H9 (cell line): ENCODE measurements around the gene TNPO1. TPM values are rescaled to one million over a fixed set of nuclear protein-coding genes. Genes with fewer than 3 reads are reported as not detected.
"Not testable (repeated sequence)": the region's sequence is repeated elsewhere in the genome, so short reads cannot be mapped to it uniquely, and the experiment has no call there.

ENCODE experiments used
- DNase-seq: peaks from one replicate; pipeline ENCODE4 v3.0.0-alpha.2; 2017
- H2AFZ ChIP-seq: one replicate; pipeline ENCODE4 v1.6.1; 2013; ENCODE audit warnings: mild to moderate bottlenecking, low read length, control low read depth, moderate library complexity
- H2AK5ac ChIP-seq: 2 replicates; pipeline ENCODE4 v1.6.1; 2013; ENCODE audit warnings: low read length, control low read depth, mixed read lengths; ENCODE audit not compliant: insufficient read length
- H2BK120ac ChIP-seq: one replicate; pipeline ENCODE4 v1.6.1; 2013; ENCODE audit warnings: low read depth, mild to moderate bottlenecking, low read length, control low read depth, inconsistent platforms; ENCODE audit not compliant: poor library complexity, severe bottlenecking
- H2BK12ac ChIP-seq: 2 replicates; pipeline ENCODE4 v1.6.1; 2013; ENCODE audit warnings: low read length, control low read depth, mixed read lengths, low read depth; ENCODE audit not compliant: insufficient read length
- H2BK15ac ChIP-seq: 2 replicates; pipeline ENCODE4 v1.6.1; 2013; ENCODE audit warnings: low read depth, low read length, control low read depth
- H2BK20ac ChIP-seq: one replicate; pipeline ENCODE4 v1.6.1; 2013; ENCODE audit warnings: low read depth, mild to moderate bottlenecking, low read length, control low read depth, inconsistent platforms; ENCODE audit not compliant: poor library complexity, severe bottlenecking
- H2BK5ac ChIP-seq: 2 replicates; pipeline ENCODE4 v1.6.1; 2013; ENCODE audit warnings: low read length, control low read depth, mixed read lengths; ENCODE audit not compliant: insufficient read length
- H3K14ac ChIP-seq: 2 replicates; pipeline ENCODE4 v1.6.1; 2013; ENCODE audit warnings: low read length, control low read depth; ENCODE audit not compliant: insufficient read depth
- H3K18ac ChIP-seq: 2 replicates; pipeline ENCODE4 v1.6.1; 2013; ENCODE audit warnings: low read depth, mild to moderate bottlenecking, mixed read lengths, low read length, control low read depth; ENCODE audit not compliant: insufficient read length
- H3K23ac ChIP-seq: 2 replicates; pipeline ENCODE4 v1.6.1; 2013; ENCODE audit warnings: low read length, control low read depth, mixed read lengths, low read depth; ENCODE audit not compliant: insufficient read length
- H3K23me2 ChIP-seq: 2 replicates; pipeline ENCODE4 v1.6.1; 2013; ENCODE audit warnings: low read depth, mild to moderate bottlenecking, mixed read lengths, low read length, control low read depth; ENCODE audit not compliant: insufficient read length, poor library complexity, severe bottlenecking
- H3K27ac ChIP-seq: 2 replicates; pipeline ENCODE4 v1.5.1; 2013; ENCODE audit warnings: low read length, control low read depth, mixed read lengths, low read depth; ENCODE audit not compliant: insufficient read length
- H3K27me3 ChIP-seq: 2 replicates; pipeline ENCODE4 v1.6.1; 2013; ENCODE audit warnings: low read length, control low read depth, inconsistent platforms; ENCODE audit not compliant: insufficient read depth
- H3K4ac ChIP-seq: 2 replicates; pipeline ENCODE4 v1.6.1; 2013; ENCODE audit warnings: low read depth, mild to moderate bottlenecking, control low read depth, inconsistent platforms, low read length, moderate library complexity
- H3K4me1 ChIP-seq: 2 replicates; pipeline ENCODE4 v1.6.1; 2013; ENCODE audit warnings: low read length, control low read depth, inconsistent platforms; ENCODE audit not compliant: insufficient read depth
- H3K4me2 ChIP-seq: 2 replicates; pipeline ENCODE4 v1.6.1; 2013; ENCODE audit warnings: low read length, control low read depth, mixed read lengths; ENCODE audit not compliant: insufficient read length, insufficient read depth
- H3K56ac ChIP-seq: 2 replicates; pipeline ENCODE4 v1.6.1; 2013; ENCODE audit warnings: low read depth, mild to moderate bottlenecking, mixed read lengths, low read length, control low read depth; ENCODE audit not compliant: insufficient read length
- H3K79me1 ChIP-seq: 2 replicates; pipeline ENCODE4 v1.6.1; 2013; ENCODE audit warnings: low read depth, mild to moderate bottlenecking, moderate library complexity, low read length, control low read depth, inconsistent platforms; ENCODE audit not compliant: insufficient read depth, poor library complexity, severe bottlenecking
- H3K79me2 ChIP-seq: 2 replicates; pipeline ENCODE4 v1.6.1; 2013; ENCODE audit warnings: low read length, control low read depth, inconsistent platforms; ENCODE audit not compliant: insufficient read depth
- H3K9ac ChIP-seq: 2 replicates; pipeline ENCODE4 v1.6.1; 2013; ENCODE audit warnings: low read length, control low read depth, mixed read lengths; ENCODE audit not compliant: insufficient read length; ENCODE audit errors: extremely low read depth
- H3K9me3 ChIP-seq: one replicate; pipeline ENCODE4 v1.6.1; 2013; ENCODE audit warnings: low read depth, low read length, inconsistent platforms; ENCODE audit not compliant: control insufficient read depth
- H3T11ph ChIP-seq: one replicate; pipeline ENCODE4 v1.6.1; 2013; ENCODE audit warnings: mild to moderate bottlenecking, low read length, control low read depth, inconsistent platforms
- H4K20me1 ChIP-seq: one replicate; pipeline ENCODE4 v1.6.1; 2013; ENCODE audit not compliant: control insufficient read depth, insufficient read length, insufficient read depth
- H4K5ac ChIP-seq: 2 replicates; pipeline ENCODE4 v1.6.1; 2013; ENCODE audit warnings: low read depth, mild to moderate bottlenecking, mixed read lengths, low read length, control low read depth; ENCODE audit not compliant: insufficient read length
- H4K8ac ChIP-seq: replicated peaks from 2 replicates; pipeline ENCODE4 v1.6.1; 2013; ENCODE audit warnings: low read length, control low read depth, mixed read lengths, low read depth; ENCODE audit not compliant: insufficient read length
- H4K91ac ChIP-seq: 2 replicates; pipeline ENCODE4 v1.6.1; 2013; ENCODE audit warnings: low read depth, mild to moderate bottlenecking, moderate library complexity, mixed read lengths, low read length, control low read depth; ENCODE audit not compliant: insufficient read length
- H3K27ac Mint-ChIP-seq, 3 experiments: 2 replicates in 2 of 3; 3 replicates in 1 of 3; pipeline ENCODE4 v1.8.0; 2020 to 2021; ENCODE audit warnings: mixed read lengths in 3 of 3, mild to moderate bottlenecking in 1 of 3, moderate library complexity in 1 of 3
- H3K27me3 Mint-ChIP-seq: 2 replicates; pipeline ENCODE4 v1.8.0; 2021; ENCODE audit warnings: low read depth, mild to moderate bottlenecking, moderate library complexity, mixed read lengths
- H3K36me3 Mint-ChIP-seq, 3 experiments: 2 replicates in 2 of 3; 3 replicates in 1 of 3; pipeline ENCODE4 v1.8.0; 2020 to 2021; ENCODE audit warnings: low read depth in 3 of 3, mixed read lengths in 3 of 3; ENCODE audit not compliant: insufficient read depth in 1 of 3
- H3K4me1 Mint-ChIP-seq, 2 experiments: 2 replicates each; pipeline ENCODE4 v1.8.0; 2020; ENCODE audit warnings: mixed read lengths in 2 of 2
- H3K4me3 Mint-ChIP-seq, 2 experiments: 2 replicates in 1 of 2; 3 replicates in 1 of 2; pipeline ENCODE4 v1.8.0; 2020 to 2021; ENCODE audit warnings: mild to moderate bottlenecking in 2 of 2, mixed read lengths in 2 of 2, moderate library complexity in 1 of 2
- H3K9me3 Mint-ChIP-seq, 2 experiments: 2 replicates in 1 of 2; 3 replicates in 1 of 2; pipeline ENCODE4 v1.8.0; 2020; ENCODE audit warnings: mild to moderate bottlenecking in 2 of 2, mixed read lengths in 2 of 2, moderate library complexity in 1 of 2
- CTCF ChIP-seq: fragments of 200-600 bp; sonication (generic); conservative IDR thresholded peaks from 3 replicates; pipeline ENCODE4 v1.8.0; 2021; ENCODE audit warnings: antibody characterized with exemption, mild to moderate bottlenecking
- WGBS: extraction: QIAGEN DNeasy Blood & Tissue Kit; methylation state at CpG from one replicate; pipeline ENCODE4 v1.1.7; 2013; ENCODE audit warnings: missing lambda C conversion rate, low lambda C conversion rate, mixed read lengths; ENCODE audit not compliant: insufficient read length; ENCODE audit errors: extremely low coverage; 5-methylcytosine and 5-hydroxymethylcytosine counted together
- total RNA-seq: library from RNA; stranded (reverse); gene quantifications from 2 replicates; pipeline ENCODE4 v1.2.1, GENCODE V29; 2021

TNPO1 gene
- total RNA-seq, 1 experiment from 2014 or later, result 164 TPM

GRCh38 chr5:72790186-72790585, 26.3 kb upstream of the TNPO1 start:
- no peak for DNase-seq
- Histone ChIP-seq H4K91ac (no peak overlapping the region), H2BK120ac (no peak overlapping the region), H3K79me2 (no peaks in the 10 kb centered on the region; the same call in 1 of the 2 replicates), H3K4me2 (no peak overlapping the region), H3K23ac (no peak overlapping the region), H3K9ac (no peak overlapping the region), H3K4ac (no peak overlapping the region), H3K9me3 (no peaks in the 10 kb centered on the region), H3K14ac (no peak overlapping the region), H2BK15ac (no peak overlapping the region), H3K27me3 (no peaks in the 10 kb centered on the region), H3K23me2 (no peaks in the 10 kb centered on the region), H4K8ac (no peak overlapping the region), H4K20me1 (no peaks in the 10 kb centered on the region), H4K5ac (no peak overlapping the region), H3K4me1 (no peaks in the 10 kb centered on the region; the same call in 1 of the 2 replicates), H2AFZ (no peak overlapping the region), H3K79me1 (no peaks in the 10 kb centered on the region), H2BK12ac (no peak overlapping the region), H2BK5ac (no peak overlapping the region), H3T11ph (no peak overlapping the region), H3K27ac (no peak overlapping the region), H2BK20ac (no peak overlapping the region), H2AK5ac (no peak overlapping the region), H3K56ac (no peak overlapping the region), H3K18ac (no peak overlapping the region)
- no CpG with 5 or more reads among the region's 1 CpG for WGBS
- no peak for TF ChIP-seq CTCF
- Mint-ChIP-seq H3K4me3 (no peak overlapping the region), H3K27ac (no peak overlapping the region; a peak in 1 of 7 replicates), H3K4me1 (peaks cover 14% of the 10 kb centered on the region in 2 experiments), H3K27me3 (no peaks in the 10 kb centered on the region), H3K36me3 (no peaks in the 10 kb centered on the region), H3K9me3 (no peaks in the 10 kb centered on the region)

- H3K14ac ChIP-seq, H4K20me1 ChIP-seq, H3K27ac Mint-ChIP-seq, H4K8ac ChIP-seq, H3K9me3 Mint-ChIP-seq, H3K4me1 ChIP-seq, H3K27me3 ChIP-seq, H4K5ac ChIP-seq, H3K18ac ChIP-seq, H3K79me2 ChIP-seq, H2BK12ac ChIP-seq, H3K4me3 Mint-ChIP-seq, H3K36me3 Mint-ChIP-seq, H3K27me3 Mint-ChIP-seq, H2BK15ac ChIP-seq, H3T11ph ChIP-seq, H4K91ac ChIP-seq, H3K9me3 ChIP-seq, H3K79me1 ChIP-seq, H2BK20ac ChIP-seq, H3K9ac ChIP-seq, H2BK5ac ChIP-seq, H3K4me2 ChIP-seq, H3K23ac ChIP-seq, DNase-seq, H2BK120ac ChIP-seq, H3K23me2 ChIP-seq, H3K4ac ChIP-seq, H2AFZ ChIP-seq, H3K27ac ChIP-seq, H2AK5ac ChIP-seq, H3K56ac ChIP-seq: not testable (repeated sequence)
- WGBS, result no CpG with 5 or more reads among the region's 5 CpGs
- H3K4me1 Mint-ChIP-seq, result peaks cover 14% of the 10 kb centered on the region in 2 experiments
These were observed 23.8 kb upstream of the TNPO1 start for GRCh38 chr5:72792662-72793061.
